Measurements from ENCODE around the gene CALU. TPM values are rescaled to one million over a fixed set of nuclear protein-coding genes. Genes with fewer than 3 reads are reported as not detected.

Gene CALU
- total RNA-seq, 2 experiments from 2014 or later = 33.0 to 35.4 TPM

GRCh38 chr7:128810473-128810872, 71.3 kb downstream of the CALU start:
- Mint-ChIP-seq H3K27me3 (ENCODE audit: low read depth) (no peaks in the 10 kb centered on the region), H3K36me3 (ENCODE audit: low read depth) (no peaks in the 10 kb centered on the region), H3K4me3 (no peak overlapping the region), H3K4me1 (ENCODE audit: low read depth) (no peaks in the 10 kb centered on the region), H3K27ac (no peak overlapping the region), H3K9me3 (no peaks in the 10 kb centered on the region)
- intact Hi-C loops (cut with micrococcal nuclease) = no loop called here
- CTCF ChIA-PET = interaction anchor here (0.8 to 2.1 kb wide), 2 partner anchors 33 to 281 kb away, joined by 3 to 7 read pairs; no protein-coding TSS in a partner anchor
- DNase-seq = no peak

GRCh38 chr7:128810997-128811396, 71.8 kb downstream of the CALU start:
- Mint-ChIP-seq H3K27ac (no peak overlapping the region), H3K4me1 (ENCODE audit: low read depth) (no peaks in the 10 kb centered on the region), H3K9me3 (no peaks in the 10 kb centered on the region), H3K27me3 (ENCODE audit: low read depth) (no peaks in the 10 kb centered on the region), H3K36me3 (ENCODE audit: low read depth) (no peaks in the 10 kb centered on the region), H3K4me3 (no peak overlapping the region)
- DNase-seq = no peak
- CTCF ChIA-PET = interaction anchor here (1.2 kb wide), 1 partner anchor 16 kb away, joined by 3 read pairs; no protein-coding TSS in a partner anchor
- intact Hi-C loops (cut with micrococcal nuclease) = no loop called here

GRCh38 chr7:128811631-128812430, 72.7 kb downstream of the CALU start:
- Mint-ChIP-seq H3K9me3 (no peaks in the 10 kb centered on the region), H3K27ac (no peak overlapping the region), H3K27me3 (ENCODE audit: low read depth) (no peaks in the 10 kb centered on the region), H3K36me3 (ENCODE audit: low read depth) (no peaks in the 10 kb centered on the region), H3K4me1 (ENCODE audit: low read depth) (no peaks in the 10 kb centered on the region), H3K4me3 (no peak overlapping the region)
- intact Hi-C loops (cut with micrococcal nuclease) = no loop called here
- CTCF ChIA-PET = interaction anchor here (1.2 kb wide), 1 partner anchor 17 kb away, joined by 3 read pairs; no protein-coding TSS in a partner anchor
- DNase-seq = no peak

GRCh38 chr7:128812514-128813168, 73.5 kb downstream of the CALU start:
- H3K9me3 Mint-ChIP-seq = no peaks in the 10 kb centered on the region

GRCh38 chr7:128814499-128814898, 75.3 kb downstream of the CALU start:
- no peaks in the 10 kb centered on the region for H3K36me3 Mint-ChIP-seq (ENCODE audit: low read depth)
- no peaks in the 10 kb centered on the region for H3K9me3 Mint-ChIP-seq
- no peak overlapping the region for H3K27ac Mint-ChIP-seq
- H3K4me3 Mint-ChIP-seq = no peak overlapping the region
- H3K27me3 Mint-ChIP-seq (ENCODE audit: low read depth) = no peaks in the 10 kb centered on the region
- H3K4me1 Mint-ChIP-seq (ENCODE audit: low read depth) = no peaks in the 10 kb centered on the region
- intact Hi-C loops (cut with micrococcal nuclease) = no loop called here
- DNase-seq = no peak
- CTCF ChIA-PET = interaction anchor here (0.6 kb wide), 1 partner anchor 288 kb away, joined by 3 read pairs; no protein-coding TSS in a partner anchor

More at GRCh38 chr7:128812514-128813168, 73.5 kb downstream of the CALU start:
- Mint-ChIP-seq H3K36me3 (ENCODE audit: low read depth) (no peaks in the 10 kb centered on the region), H3K27ac (no peak overlapping the region), H3K27me3 (ENCODE audit: low read depth) (no peaks in the 10 kb centered on the region), H3K4me1 (ENCODE audit: low read depth) (no peaks in the 10 kb centered on the region), H3K4me3 (no peak overlapping the region)
- CTCF ChIA-PET = no interaction called here
- intact Hi-C loops (cut with micrococcal nuclease) = no loop called here
- DNase-seq = no peak

GRCh38 chr7:128815289-128815942, 76.3 kb downstream of the CALU start:
- H3K4me3 Mint-ChIP-seq = no peak overlapping the region
- H3K27me3 Mint-ChIP-seq (ENCODE audit: low read depth) = no peaks in the 10 kb centered on the region
- DNase-seq = no peak
- no peaks in the 10 kb centered on the region for H3K9me3 Mint-ChIP-seq
- CTCF ChIA-PET = no interaction called here
- intact Hi-C loops (cut with micrococcal nuclease) = no loop called here
- no peaks in the 10 kb centered on the region for H3K36me3 Mint-ChIP-seq (ENCODE audit: low read depth)
- peaks cover 4% of the 10 kb centered on the region for H3K4me1 Mint-ChIP-seq (ENCODE audit: low read depth)
- H3K27ac Mint-ChIP-seq = no peak overlapping the region

- peaks cover 4% of the 10 kb centered on the region for H3K4me1 Mint-ChIP-seq (ENCODE audit: low read depth)
Observed at GRCh38 chr7:128818694-128819093, 79.5 kb downstream of the CALU start.

More at GRCh38 chr7:128818694-128819093, 79.5 kb downstream of the CALU start:
- Mint-ChIP-seq H3K4me3 (no peak overlapping the region), H3K27me3 (ENCODE audit: low read depth) (no peaks in the 10 kb centered on the region), H3K27ac (no peak overlapping the region), H3K36me3 (ENCODE audit: low read depth) (no peaks in the 10 kb centered on the region), H3K9me3 (no peaks in the 10 kb centered on the region)
- CTCF ChIA-PET = interaction anchor here (1.4 kb wide), 1 partner anchor 87 kb away, joined by 3 read pairs; no protein-coding TSS in a partner anchor
- no peak for DNase-seq
- intact Hi-C loops (cut with micrococcal nuclease) = no loop called here

Other genes with a start within 250 kb of the CALU start
- not detected for gene GARIN1A, start 67.1 kb upstream of the CALU start, total RNA-seq
- gene OPN1SW, start 36.4 kb downstream of the CALU start, total RNA-seq = not detected
- gene CCDC136, start 52.6 kb downstream of the CALU start, total RNA-seq = 1 to 10 TPM; 4.2 to 5.9 TPM
- under 1 TPM; 0.02 to 0.05 TPM for gene FLNC, start 91.0 kb downstream of the CALU start, total RNA-seq
- 100 to 1,000 TPM; 129 to 142 TPM for gene ATP6V1F, start 123.5 kb downstream of the CALU start, total RNA-seq
- gene KCP, start 171.3 kb downstream of the CALU start, total RNA-seq = not detected
- 1 to 10 TPM; 1.4 to 1.9 TPM for gene IRF5, start 198.6 kb downstream of the CALU start, total RNA-seq

Measured in activated naive CD4-positive, alpha-beta T cell treated with anti-CD3 and anti-CD28 coated beads for 36 hours (primary cell).